Esophagus squamous epithelium (tissue), 4 donors: ENCODE results near the gene EHF.

ENCODE experiments used
- CTCF ChIP-seq, 6 experiments: fragments of 450-650 bp in 4 of 6; fragments of 200-600 bp in 2 of 6; sonication (generic) in 2 of 6; IDR thresholded peaks; one replicate each; pipeline ENCODE4 v1.5.1; 2016 to 2019; ENCODE audit warnings: antibody characterized with exemption in 6 of 6, mild to moderate bottlenecking in 4 of 6, moderate library complexity in 4 of 6
- POLR2A ChIP-seq, 4 donors: fragments of 450-650 bp; IDR thresholded peaks; one replicate each; pipeline ENCODE4 v1.6.1; 2017; ENCODE audit warnings: antibody characterized with exemption in 4 of 4, mild to moderate bottlenecking in 4 of 4, moderate library complexity in 3 of 4

DNA sequence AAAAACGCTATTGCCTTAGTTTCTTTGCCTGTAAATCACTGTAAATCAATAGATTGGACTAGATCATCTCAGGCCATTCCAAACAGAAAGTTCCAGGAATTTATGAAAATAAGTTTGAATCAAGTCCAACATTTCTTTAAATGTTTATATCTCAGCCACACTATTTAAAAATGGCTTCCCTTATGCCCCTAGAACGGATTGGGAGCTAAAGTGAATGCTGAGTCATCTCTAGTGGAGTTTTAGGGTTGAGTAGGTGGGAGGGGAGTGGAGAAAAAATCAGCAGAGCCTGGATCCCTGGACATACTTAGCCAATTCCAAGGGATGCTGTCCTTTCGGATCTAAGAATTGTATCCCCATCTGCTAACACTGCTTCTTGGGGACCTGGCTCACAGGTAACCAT lies 48.6 kb downstream of the EHF start:
- TF ChIP-seq CTCF (IDR thresholded peaks at IDR 0.05): no peak
- TF ChIP-seq POLR2A (IDR thresholded peaks at IDR 0.05): no peak
